GM23338 (cell line): ENCODE results near the gene MRPS22. TPM values are rescaled to one million over a fixed set of nuclear protein-coding genes. Genes with fewer than 3 reads are reported as not detected.

ENCODE experiments used
- ATAC-seq: fragments of 200-7000 bp; cut with Tn5 transposase; 3 replicates; pipeline ENCODE4 v1.9.1; 2020
- DNase-seq: peaks from one replicate; pipeline ENCODE4 v3.0.0-alpha.2; 2015; ENCODE audit warnings: low spot score
- H2AFZ ChIP-seq: fragments of 200-600 bp; sonication (generic); 2 replicates; pipeline ENCODE4 v1.8.0; 2016; ENCODE audit warnings: antibody characterized with exemption, mild to moderate bottlenecking, moderate library complexity
- H3F3A ChIP-seq: fragments of 200-600 bp; sonication (generic); replicated peaks from 2 replicates; pipeline ENCODE4 v1.8.0; 2017; ENCODE audit warnings: antibody characterized with exemption, mixed run types, low read depth
- H3K27ac ChIP-seq: fragments of 200-600 bp; sonication (generic); 2 replicates; pipeline ENCODE4 v1.6.1; 2016; ENCODE audit warnings: low read depth
- H3K27me3 ChIP-seq: fragments of 200-600 bp; sonication (generic); 2 replicates; pipeline ENCODE4 v1.8.0; 2016; ENCODE audit warnings: mild to moderate bottlenecking, mixed run types, moderate library complexity; ENCODE audit not compliant: insufficient read depth
- H3K36me3 ChIP-seq: fragments of 200-600 bp; sonication (generic); 2 replicates; pipeline ENCODE4 v1.8.0; 2016; ENCODE audit warnings: mild to moderate bottlenecking; ENCODE audit not compliant: insufficient read depth
- H3K4me1 ChIP-seq: fragments of 200-600 bp; sonication (generic); 2 replicates; pipeline ENCODE4 v1.8.0; 2016; ENCODE audit warnings: mild to moderate bottlenecking, moderate library complexity; ENCODE audit not compliant: insufficient read depth
- H3K4me2 ChIP-seq: fragments of 200-600 bp; sonication (generic); 2 replicates; pipeline ENCODE4 v1.7.1; 2017; ENCODE audit warnings: mixed run types
- H3K4me3 ChIP-seq: fragments of 200-600 bp; sonication (generic); 2 replicates; pipeline ENCODE4 v1.6.1; 2016; ENCODE audit warnings: mixed run types
- H3K79me2 ChIP-seq: fragments of 200-600 bp; sonication (generic); replicated peaks from 2 replicates; pipeline ENCODE4 v1.8.0; 2017; ENCODE audit warnings: mild to moderate bottlenecking; ENCODE audit not compliant: insufficient read depth
- H3K9me2 ChIP-seq: fragments of 200-600 bp; sonication (generic); 2 replicates; pipeline ENCODE4 v1.8.0; 2017; ENCODE audit not compliant: insufficient read depth
- H4K20me1 ChIP-seq: fragments of 200-600 bp; sonication (generic); replicated peaks from 2 replicates; pipeline ENCODE4 v1.8.0; 2017; ENCODE audit warnings: mild to moderate bottlenecking; ENCODE audit not compliant: insufficient read depth
- H3K27ac Mint-ChIP-seq: 2 replicates; pipeline ENCODE4 v1.8.0; 2020; ENCODE audit warnings: inconsistent platforms, mild to moderate bottlenecking, moderate library complexity, mixed read lengths
- H3K27me3 Mint-ChIP-seq: 3 replicates; pipeline ENCODE4 v1.8.0; 2022; ENCODE audit warnings: low read depth, mild to moderate bottlenecking, moderate library complexity, mixed read lengths, inconsistent platforms; ENCODE audit not compliant: insufficient read depth, poor library complexity
- H3K36me3 Mint-ChIP-seq: 3 replicates; pipeline ENCODE4 v1.8.0; 2021; ENCODE audit warnings: low read depth, mild to moderate bottlenecking, inconsistent platforms, moderate library complexity, mixed read lengths
- H3K4me1 Mint-ChIP-seq: 3 replicates; pipeline ENCODE4 v1.8.0; 2020; ENCODE audit warnings: mild to moderate bottlenecking, inconsistent platforms, mixed read lengths
- H3K4me3 Mint-ChIP-seq: 3 replicates; pipeline ENCODE4 v1.8.0; 2021; ENCODE audit warnings: moderate library complexity, mild to moderate bottlenecking, inconsistent platforms, mixed read lengths
- H3K9me3 Mint-ChIP-seq: 3 replicates; pipeline ENCODE4 v1.8.0; 2020; ENCODE audit warnings: moderate library complexity, mild to moderate bottlenecking, inconsistent platforms, mixed read lengths
- CREB1 ChIP-seq: fragments of 250-450 bp; sonication (Bioruptor Pico); IDR thresholded peaks from 2 replicates; pipeline ENCODE4 v1.5.0; 2020; ENCODE audit warnings: low read depth, mild to moderate bottlenecking, moderate library complexity
- CTCF ChIP-seq, 2 experiments: fragments of 200-600 bp in 1 of 2; sonication (generic) in 1 of 2; conservative IDR thresholded peaks; 2 replicates each; pipeline versions ENCODE4 v1.5.1 to v1.6.1; 2016 to 2017; ENCODE audit warnings: antibody characterized with exemption in 2 of 2, low read depth in 2 of 2, mild to moderate bottlenecking in 2 of 2, moderate library complexity in 1 of 2
- ETS1 ChIP-seq: IDR thresholded peaks from 2 replicates; pipeline ENCODE4 v1.6.1; 2016; ENCODE audit warnings: antibody characterized with exemption
- EZH2 ChIP-seq: fragments of 200-600 bp; sonication (generic); IDR thresholded peaks from one replicate; pipeline ENCODE4 v1.8.0; 2017; ENCODE audit warnings: antibody characterized with exemption, mild to moderate bottlenecking, low read depth; ENCODE audit not compliant: unreplicated experiment
- EZH2phosphoT487 ChIP-seq: fragments of 200-600 bp; sonication (generic); IDR thresholded peaks from one replicate; pipeline ENCODE4 v1.8.1; 2018; ENCODE audit warnings: antibody characterized with exemption; ENCODE audit not compliant: unreplicated experiment
- JUNB ChIP-seq: IDR thresholded peaks from one replicate; pipeline ENCODE4 v1.6.1; 2016; ENCODE audit warnings: antibody characterized with exemption; ENCODE audit not compliant: unreplicated experiment
- NANOG ChIP-seq: IDR thresholded peaks from 2 replicates; pipeline ENCODE4 v1.6.1; 2016; ENCODE audit warnings: antibody characterized with exemption, borderline replicate concordance
- POLR2AphosphoS5 ChIP-seq: IDR thresholded peaks from 2 replicates; pipeline ENCODE4 v1.6.1; 2016; ENCODE audit warnings: antibody characterized with exemption, low read depth
- REST ChIP-seq: IDR thresholded peaks from one replicate; pipeline ENCODE4 v1.6.1; 2018; ENCODE audit warnings: antibody characterized with exemption; ENCODE audit not compliant: unreplicated experiment
- STAT1 ChIP-seq: IDR thresholded peaks from one replicate; pipeline ENCODE4 v1.6.1; 2016; ENCODE audit warnings: antibody characterized with exemption; ENCODE audit not compliant: unreplicated experiment
- ZNF114 ChIP-seq: fragments of 250-450 bp; sonication (Bioruptor Pico); IDR thresholded peaks from 2 replicates; pipeline ENCODE4 v1.5.0; 2020; ENCODE audit warnings: mild to moderate bottlenecking, moderate library complexity
- ZNF331 ChIP-seq: fragments of 250-450 bp; sonication (Bioruptor Pico); IDR thresholded peaks from 2 replicates; pipeline ENCODE4 v1.5.0; 2020; ENCODE audit warnings: low read depth, mild to moderate bottlenecking, moderate library complexity
- ZNF462 ChIP-seq: fragments of 250-450 bp; sonication (Bioruptor Pico); IDR thresholded peaks from 2 replicates; pipeline ENCODE4 v1.5.0; 2020; ENCODE audit warnings: mild to moderate bottlenecking, moderate library complexity
- polyA plus RNA-seq: library from polyadenylated mRNA; unstranded; fragments of >200 nt; fragmentation: Nextera tagmentation; extraction: Ambion mirVana; gene quantifications from 2 replicates; pipeline ENCODE4 v1.2.1, GENCODE V29; 2016
- total RNA-seq: library from RNA; depleted of rRNA; stranded (reverse); fragments of >200 nt; shearing (Covaris generic); gene quantifications from 2 replicates; pipeline ENCODE4 v1.2.3, GENCODE V29; 2014

Gene MRPS22
- total and polyA plus RNA-seq, 2 experiments from 2014 or later = 58.4 to 65.6 TPM

GRCh38 chr3:139325551-139325950 is 18.3 kb upstream of the MRPS22 start (continued):
- TF ChIP-seq STAT1 = no peak

GRCh38 chr3:139326131-139326530 is 17.7 kb upstream of the MRPS22 start:
- Histone ChIP-seq H3K9me2 (no peaks in the 10 kb centered on the region), H3K4me1 (peaks cover 4% of the 10 kb centered on the region; the same call in 1 of the 2 replicates), H2AFZ (no peak overlapping the region), H4K20me1 (no peaks in the 10 kb centered on the region), H3F3A (no peaks in the 10 kb centered on the region), H3K27me3 (peaks cover 4% of the 10 kb centered on the region; the same call in 1 of the 2 replicates), H3K4me2 (no peak overlapping the region), H3K4me3 (no peak overlapping the region), H3K79me2 (no peaks in the 10 kb centered on the region), H3K27ac (no peak overlapping the region), H3K36me3 (no peaks in the 10 kb centered on the region)
- Mint-ChIP-seq H3K4me3 (no peak overlapping the region), H3K4me1 (peaks cover 2% of the 10 kb centered on the region; the same call in 1 of the 3 replicates), H3K9me3 (no peaks in the 10 kb centered on the region), H3K27me3 (peaks cover 12% of the 10 kb centered on the region), H3K27ac (no peak overlapping the region), H3K36me3 (no peaks in the 10 kb centered on the region)
- no peak for ATAC-seq
- TF ChIP-seq ZNF462 (CRISPR knock-in tag) (no peak), ZNF331 (CRISPR knock-in tag) (no peak), POLR2AphosphoS5 (no peak), EZH2phosphoT487 (no peak), CTCF (conservative IDR thresholded peaks at IDR 0.05; ENCODE audit: low read depth in 2 of 2) (no peak), EZH2 (no peak), ZNF114 (CRISPR knock-in tag) (no peak), STAT1 (no peak), REST (no peak), CREB1 (CRISPR knock-in tag) (no peak), NANOG (no peak), ETS1 (no peak), JUNB (no peak)
- DNase-seq = no peak
